Measurements from ENCODE around the gene ADAMTSL3. TPM values are rescaled to one million over a fixed set of nuclear protein-coding genes. Genes with fewer than 3 reads are reported as not detected.

The ADAMTSL3 gene
- total RNA-seq, 1 experiment from 2014 or later, result not detected

GRCh38 chr15:83837945-83838571, 184.1 kb downstream of the ADAMTSL3 start:
- peak; percentile 24 for DNase-seq (ENCODE audit: low read depth)

- no peak for DNase-seq (ENCODE audit: low read depth)
These were observed 184.8 kb downstream of the ADAMTSL3 start for GRCh38 chr15:83838763-83839162.

- DNase-seq (ENCODE audit: low read depth), result no peak
These were observed 188.4 kb downstream of the ADAMTSL3 start for GRCh38 chr15:83842281-83842680.

GRCh38 chr15:83843471-83843871, 189.5 kb downstream of the ADAMTSL3 start:
- no peak for DNase-seq (ENCODE audit: low read depth)

- no peak for DNase-seq (ENCODE audit: low read depth)
These were observed 190.8 kb downstream of the ADAMTSL3 start for GRCh38 chr15:83844742-83845141.

- peak; percentile 42 for DNase-seq (ENCODE audit: low read depth)
These were observed 191.3 kb downstream of the ADAMTSL3 start for GRCh38 chr15:83845230-83845629.

- DNase-seq (ENCODE audit: low read depth), result peak; percentile 75
These were observed 192.9 kb downstream of the ADAMTSL3 start for GRCh38 chr15:83846847-83847246.

- DNase-seq (ENCODE audit: low read depth), result peak; percentile 72
These were observed 194.6 kb downstream of the ADAMTSL3 start for GRCh38 chr15:83848315-83849050.

- DNase-seq (ENCODE audit: low read depth), result no peak
These were observed 196.1 kb downstream of the ADAMTSL3 start for GRCh38 chr15:83850015-83850414.

- no peak for DNase-seq (ENCODE audit: low read depth)
These were observed 196.8 kb downstream of the ADAMTSL3 start for GRCh38 chr15:83850501-83851245.

- no peak for DNase-seq (ENCODE audit: low read depth)
These were observed 199.3 kb downstream of the ADAMTSL3 start for GRCh38 chr15:83853232-83853631.

- DNase-seq (ENCODE audit: low read depth), result no peak
These were observed 200.4 kb downstream of the ADAMTSL3 start for GRCh38 chr15:83854321-83854720.

GRCh38 chr15:83854950-83855707, 201.2 kb downstream of the ADAMTSL3 start:
- DNase-seq (ENCODE audit: low read depth), result no peak

- DNase-seq (ENCODE audit: low read depth), result no peak
These were observed 202.0 kb downstream of the ADAMTSL3 start for GRCh38 chr15:83855956-83856355.

GRCh38 chr15:83858820-83859505, 205.0 kb downstream of the ADAMTSL3 start:
- DNase-seq (ENCODE audit: low read depth), result no peak

GRCh38 chr15:83866692-83867091, 212.8 kb downstream of the ADAMTSL3 start:
- no peak for DNase-seq (ENCODE audit: low read depth)

GRCh38 chr15:83869341-83869740, 215.4 kb downstream of the ADAMTSL3 start:
- DNase-seq (ENCODE audit: low read depth), result no peak

- peak; percentile 63 for DNase-seq (ENCODE audit: low read depth)
These were observed 218.1 kb downstream of the ADAMTSL3 start for GRCh38 chr15:83871808-83872559.

GRCh38 chr15:83873966-83874365, 220.0 kb downstream of the ADAMTSL3 start:
- DNase-seq (ENCODE audit: low read depth), result no peak

GRCh38 chr15:83880529-83880928, 226.6 kb downstream of the ADAMTSL3 start:
- no peak for DNase-seq (ENCODE audit: low read depth)

GRCh38 chr15:83881156-83881555, 227.2 kb downstream of the ADAMTSL3 start:
- no peak for DNase-seq (ENCODE audit: low read depth)

Data from RPMI7951 (cell line).